IMR-90 (cell line): ENCODE data around the gene IL6. TPM values are rescaled to one million over a fixed set of nuclear protein-coding genes. Genes with fewer than 3 reads are reported as not detected.

Experiments
- ATAC-seq: fragments of 200-7000 bp; cut with Tn5 transposase; 2 replicates; pipeline ENCODE4 v1.9.1; 2020; ENCODE audit warnings: low read depth, mild to moderate bottlenecking, moderate library complexity
- BruUV-seq: library from RNA; stranded (reverse); fragments of 400-500 nt; replicated peaks from 2 replicates; lab custom pipeline; 2021; lab: Mats Ljungman, UMichigan
- CTCF ChIA-PET: fragments of 300-600 bp; formaldehyde crosslinking; extraction: SDS; loops from one replicate; lab custom pipeline; 2021; ENCODE audit warnings: antibody characterized with exemption; lab: Yijun Ruan, JAX
- POLR2A ChIA-PET: fragments of 300-600 bp; sonication (Branson Sonifier 250); formaldehyde crosslinking; loops from one replicate; lab custom pipeline; 2022; ENCODE audit warnings: antibody characterized with exemption; ENCODE audit not compliant: unreplicated experiment; lab: Charles Lee
- DNase-seq: peaks from one replicate; pipeline ENCODE4 v3.0.0; 2013
- H2AFZ ChIP-seq: replicated peaks from 2 replicates; pipeline ENCODE3; 2013; ENCODE audit warnings: low read length, mild to moderate bottlenecking; ENCODE audit not compliant: poor library complexity
- H2AK5ac ChIP-seq: 2 replicates; pipeline ENCODE4 v1.6.1; 2013; ENCODE audit warnings: low read depth, low read length, inconsistent platforms
- H2AK9ac ChIP-seq: replicated peaks from 2 replicates; pipeline ENCODE3; 2013; ENCODE audit warnings: mild to moderate bottlenecking, low read depth, low read length, moderate library complexity; ENCODE audit not compliant: poor library complexity
- H2BK120ac ChIP-seq: 2 replicates; pipeline ENCODE4 v1.6.1; 2013; ENCODE audit warnings: low read depth, low read length, inconsistent platforms
- H2BK15ac ChIP-seq: 3 replicates; pipeline ENCODE4 v1.6.1; 2013; ENCODE audit warnings: low read depth, low read length, inconsistent platforms
- H2BK20ac ChIP-seq: 2 replicates; pipeline ENCODE4 v1.6.1; 2013; ENCODE audit warnings: low read depth, mild to moderate bottlenecking, inconsistent platforms, low read length, moderate library complexity
- H2BK5ac ChIP-seq: 2 replicates; pipeline ENCODE4 v1.6.1; 2013; ENCODE audit warnings: mild to moderate bottlenecking, low read depth, low read length, inconsistent platforms; ENCODE audit not compliant: poor library complexity, severe bottlenecking
- H3K14ac ChIP-seq: replicated peaks from 2 replicates; pipeline ENCODE4 v1.6.1; 2013; ENCODE audit warnings: low read depth, low read length, inconsistent platforms
- H3K18ac ChIP-seq: 2 replicates; pipeline ENCODE4 v1.6.1; 2013; ENCODE audit warnings: low read depth, low read length, control low read depth
- H3K23ac ChIP-seq: 2 replicates; pipeline ENCODE4 v1.6.1; 2013; ENCODE audit warnings: low read depth, low read length, inconsistent platforms
- H3K27ac ChIP-seq: 2 replicates; pipeline ENCODE4 v1.5.1; 2013; ENCODE audit warnings: mild to moderate bottlenecking, control low read depth, low read length; ENCODE audit not compliant: insufficient read depth
- H3K27me3 ChIP-seq: 2 replicates; pipeline ENCODE4 v1.6.1; 2013; ENCODE audit warnings: low read length; ENCODE audit not compliant: control insufficient read depth, insufficient read depth
- H3K36me3 ChIP-seq: 2 replicates; pipeline ENCODE4 v1.6.1; 2013; ENCODE audit warnings: low read length, mixed read lengths; ENCODE audit not compliant: control insufficient read depth, insufficient read depth
- H3K4ac ChIP-seq: 2 replicates; pipeline ENCODE4 v1.6.1; 2013; ENCODE audit warnings: low read depth, low read length, inconsistent platforms
- H3K4me1 ChIP-seq: 2 replicates; pipeline ENCODE4 v1.6.1; 2013; ENCODE audit warnings: low read length, mixed read lengths; ENCODE audit not compliant: control insufficient read depth, insufficient read depth
- H3K4me2 ChIP-seq: 2 replicates; pipeline ENCODE4 v1.6.1; 2013; ENCODE audit warnings: low read depth, mild to moderate bottlenecking, control low read depth, low read length, moderate library complexity
- H3K4me3 ChIP-seq: 2 replicates; pipeline ENCODE4 v1.5.1; 2013; ENCODE audit warnings: low read depth, mild to moderate bottlenecking, control low read depth, low read length, moderate library complexity; ENCODE audit not compliant: insufficient read depth
- H3K56ac ChIP-seq: 2 replicates; pipeline ENCODE4 v1.6.1; 2013; ENCODE audit warnings: low read length, inconsistent platforms; ENCODE audit not compliant: insufficient read depth; ENCODE audit errors: extremely low read depth
- H3K79me1 ChIP-seq, 2 experiments: 2 replicates each; pipeline ENCODE4 v1.6.1; 2013; ENCODE audit warnings: low read length in 2 of 2, inconsistent platforms in 1 of 2, low read depth in 1 of 2
- H3K9ac ChIP-seq: 2 replicates; pipeline ENCODE4 v1.6.1; 2013; ENCODE audit warnings: low read depth, low read length, control low read depth
- H3K9me1 ChIP-seq: 2 replicates; pipeline ENCODE4 v1.6.1; 2013; ENCODE audit warnings: low read length, inconsistent platforms; ENCODE audit not compliant: insufficient read depth
- H3K9me3 ChIP-seq: 2 replicates; pipeline ENCODE4 v1.6.1; 2013; ENCODE audit warnings: low read length; ENCODE audit not compliant: control insufficient read depth, insufficient read depth
- H4K20me1 ChIP-seq: 2 replicates; pipeline ENCODE4 v1.6.1; 2013; ENCODE audit warnings: low read length, inconsistent platforms; ENCODE audit not compliant: insufficient read depth
- H4K5ac ChIP-seq: 2 replicates; pipeline ENCODE4 v1.6.1; 2013; ENCODE audit warnings: mild to moderate bottlenecking, low read depth, low read length, control low read depth
- H4K8ac ChIP-seq, 2 experiments: 2 replicates each; pipeline ENCODE4 v1.6.1; 2013; ENCODE audit warnings: low read depth in 2 of 2, low read length in 2 of 2, control low read depth in 1 of 2, inconsistent platforms in 1 of 2
- H4K91ac ChIP-seq: 2 replicates; pipeline ENCODE4 v1.6.1; 2013; ENCODE audit warnings: low read depth, low read length, inconsistent platforms; ENCODE audit not compliant: insufficient read depth
- BHLHE40 ChIP-seq: fragments of 150-350 bp; IDR thresholded peaks from 2 replicates; pipeline ENCODE4 v1.6.1; 2016; ENCODE audit warnings: mild to moderate bottlenecking, low read depth, low read length
- CEBPB ChIP-seq: IDR thresholded peaks from 2 replicates; pipeline ENCODE4 v1.6.1; 2012; ENCODE audit warnings: low read depth, low read length, improper control_type of control experiment
- CHD1 ChIP-seq: IDR thresholded peaks from 2 replicates; pipeline ENCODE4 v1.6.1; 2012; ENCODE audit warnings: low read depth, low read length, improper control_type of control experiment
- FOS ChIP-seq: fragments of 150-350 bp; IDR thresholded peaks from 2 replicates; pipeline ENCODE4 v1.6.1; 2016; ENCODE audit warnings: low read depth, low read length
- MAFK ChIP-seq: IDR thresholded peaks from 2 replicates; pipeline ENCODE4 v1.6.1; 2012; ENCODE audit warnings: low read depth, low read length, improper control_type of control experiment
- MAZ ChIP-seq: IDR thresholded peaks from 2 replicates; pipeline ENCODE4 v1.6.1; 2012; ENCODE audit warnings: low read depth, mild to moderate bottlenecking, low read length, improper control_type of control experiment, moderate library complexity, borderline replicate concordance
- MXI1 ChIP-seq: IDR thresholded peaks from 2 replicates; pipeline ENCODE4 v1.6.1; 2012; ENCODE audit warnings: low read depth, mild to moderate bottlenecking, low read length, moderate library complexity, borderline replicate concordance
- NFE2L2 ChIP-seq: fragments of 150-350 bp; IDR thresholded peaks from 2 replicates; pipeline ENCODE4 v1.6.1; 2016; ENCODE audit warnings: low read depth, mild to moderate bottlenecking, low read length
- POLR2A ChIP-seq: IDR thresholded peaks from 2 replicates; pipeline ENCODE4 v1.6.1; 2012; ENCODE audit warnings: mild to moderate bottlenecking, low read depth, low read length
- RAD21 ChIP-seq: IDR thresholded peaks from 2 replicates; pipeline ENCODE4 v1.6.1; 2012; ENCODE audit warnings: low read length, improper control_type of control experiment
- RCOR1 ChIP-seq: IDR thresholded peaks from 2 replicates; pipeline ENCODE4 v1.6.1; 2012; ENCODE audit warnings: mild to moderate bottlenecking, low read length, improper control_type of control experiment; ENCODE audit not compliant: insufficient replicate concordance
- RFX5 ChIP-seq: IDR thresholded peaks from 2 replicates; pipeline ENCODE4 v1.8.0; 2012; ENCODE audit warnings: low read depth, mild to moderate bottlenecking, low read length, moderate library complexity
- SMC3 ChIP-seq: fragments of 150-350 bp; IDR thresholded peaks from 2 replicates; pipeline ENCODE4 v1.6.1; 2016; ENCODE audit warnings: low read depth, mild to moderate bottlenecking, antibody characterized with exemption, low read length, moderate library complexity
- WGBS, 2 experiments: methylation state at CpG; one replicate each; pipeline versions ENCODE4 v1.1.5 to v1.1.7; 2013; ENCODE audit warnings: missing lambda C conversion rate in 2 of 2; ENCODE audit not compliant: insufficient read length in 1 of 2; ENCODE audit errors: extremely low coverage in 2 of 2; 5-methylcytosine and 5-hydroxymethylcytosine counted together
- dilution Hi-C: fragments of 300-500 bp; cut with HindIII; formaldehyde crosslinking; loops from one replicate; pipeline ENCODE4 v1.14.3; 2018; ENCODE audit warnings: low sequenced_read_pairs; ENCODE audit not compliant: unreplicated experiment
- in situ Hi-C: fragments of 300-500 bp; cut with MboI; formaldehyde crosslinking; loops from 3 replicates; pipeline ENCODE4 v1.14.3; 2019; ENCODE audit warnings: low sequenced_read_pairs, inconsistent platforms, mixed read lengths
- intact Hi-C: fragments of 100-400 bp; cut with micrococcal nuclease; formaldehyde crosslinking; loops from 2 replicates; pipeline ENCODE4 v1.10.0; 2022
- polyA plus RNA-seq, 3 experiments: library from polyadenylated mRNA; depleted of rRNA; stranded (reverse); fragments of >200 nt; gene quantifications; 2 replicates each; pipeline ENCODE4 v1.2.3, GENCODE V29; 2012; ENCODE audit warnings: low replicate concordance in 1 of 3
- total RNA-seq: library from RNA; depleted of rRNA; stranded (reverse); fragments of >200 nt; gene quantifications from 2 replicates; pipeline ENCODE4 v1.2.3, GENCODE V29; 2012
- TF ChIP-seq, protein P1 (sequence below): fragments of 150-350 bp; IDR thresholded peaks from 2 replicates; pipeline ENCODE4 v1.6.1; 2017; ENCODE audit warnings: mild to moderate bottlenecking, antibody characterized with exemption, low read length, low read depth
- TF ChIP-seq, protein P2 (sequence below): fragments of 150-350 bp; IDR thresholded peaks from 2 replicates; pipeline ENCODE4 v1.6.1; 2016; ENCODE audit warnings: low read depth, mild to moderate bottlenecking, low read length, moderate library complexity, borderline replicate concordance
- TF ChIP-seq, protein P3 (sequence below): conservative IDR thresholded peaks from 2 replicates; pipeline ENCODE4 v1.5.1; 2012; ENCODE audit warnings: mild to moderate bottlenecking, low read depth, low read length, improper control_type of control experiment

The IL6 gene
- total and polyA plus RNA-seq, 2 of the 4 experiments (the other 2 are of a cell fraction) = 15.2 to 50.8 TPM

DNA sequence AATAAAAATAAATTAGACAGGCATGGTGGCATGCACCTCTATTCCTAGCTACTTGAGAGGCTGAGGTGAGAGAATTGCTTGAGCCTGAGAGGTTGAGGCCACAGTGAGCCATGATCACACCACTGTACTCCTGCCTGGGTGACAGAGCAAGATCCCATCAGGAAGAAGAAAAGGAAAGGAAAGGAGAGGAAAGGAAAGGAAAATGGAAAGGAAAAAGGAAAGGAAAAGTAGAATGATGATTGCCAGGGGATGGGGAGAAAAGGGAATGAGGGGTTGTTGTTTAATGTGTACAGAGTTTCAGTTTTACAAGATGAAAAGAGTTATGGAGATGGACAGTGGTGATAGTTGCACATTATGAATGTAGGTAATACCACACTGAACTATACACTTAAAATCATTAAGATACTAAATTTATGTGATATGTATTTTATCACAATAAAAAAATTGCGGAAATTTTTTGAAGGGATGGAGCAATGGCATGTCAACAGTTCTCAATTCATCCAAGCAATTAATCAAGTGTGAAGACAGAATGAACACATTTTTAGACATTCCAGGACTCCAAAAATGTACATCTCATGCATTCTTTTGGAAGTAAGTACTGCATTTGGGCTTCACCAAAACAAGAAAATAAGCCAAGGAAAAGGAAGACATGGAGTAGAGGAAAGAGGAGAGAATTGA lies 44.3 kb downstream of the IL6 start:
- POLR2A ChIA-PET = interaction anchor here (0.6 kb wide), 1 partner anchor 282 kb away, joined by 3 read pairs; no protein-coding TSS in a partner anchor
- Histone ChIP-seq H4K8ac (no peak overlapping the region), H3K18ac (no peak overlapping the region), H2BK15ac (no peak overlapping the region), H2BK5ac (no peak overlapping the region), H3K4ac (no peak overlapping the region), H2AK5ac (0 out of 2 replicates have a peak overlapping the region, but pooled peaks have one; percentile 54), H3K36me3 (no peaks in the 10 kb centered on the region), H3K27ac (no peak overlapping the region), H4K91ac (no peak overlapping the region), H4K20me1 (no peaks in the 10 kb centered on the region), H3K9ac (no peak overlapping the region), H3K9me1 (no peaks in the 10 kb centered on the region; the same call in 1 of the 2 replicates), H3K4me1 (no peaks in the 10 kb centered on the region), H3K4me2 (no peak overlapping the region), H3K9me3 (no peaks in the 10 kb centered on the region), H4K5ac (no peak overlapping the region), H3K27me3 (no peaks in the 10 kb centered on the region), H3K79me1 (no peaks in the 10 kb centered on the region), H2AK9ac (no peak overlapping the region), H3K4me3 (no peak overlapping the region), H2BK120ac (no peak overlapping the region), H3K23ac (no peak overlapping the region), H2AFZ (peak overlapping the region; percentile 4), H2BK20ac (no peak overlapping the region), H3K14ac (no peak overlapping the region), H3K56ac (no peak overlapping the region)
- DNase-seq (no peak), ATAC-seq (no peak)
- CTCF ChIA-PET = no interaction called here
- no TSS peak for BruUV-seq
- WGBS, 2 experiments = no CpG with 5 or more reads among the region's 1 CpG
- intact Hi-C loops = no loop called here
- dilution Hi-C loops = no loop called here
- TF ChIP-seq BHLHE40 (no peak), POLR2A (no peak), MXI1 (no peak), FOS (no peak), SMC3 (no peak), RCOR1 (no peak), RAD21 (no peak), MAFK (no peak), RFX5 (no peak), NFE2L2 (no peak), CEBPB (no peak), CHD1 (no peak), MAZ (no peak)
- TF ChIP-seq, protein P1, sequence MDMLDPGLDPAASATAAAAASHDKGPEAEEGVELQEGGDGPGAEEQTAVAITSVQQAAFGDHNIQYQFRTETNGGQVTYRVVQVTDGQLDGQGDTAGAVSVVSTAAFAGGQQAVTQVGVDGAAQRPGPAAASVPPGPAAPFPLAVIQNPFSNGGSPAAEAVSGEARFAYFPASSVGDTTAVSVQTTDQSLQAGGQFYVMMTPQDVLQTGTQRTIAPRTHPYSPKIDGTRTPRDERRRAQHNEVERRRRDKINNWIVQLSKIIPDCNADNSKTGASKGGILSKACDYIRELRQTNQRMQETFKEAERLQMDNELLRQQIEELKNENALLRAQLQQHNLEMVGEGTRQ = no peak
- TF ChIP-seq, protein P2, sequence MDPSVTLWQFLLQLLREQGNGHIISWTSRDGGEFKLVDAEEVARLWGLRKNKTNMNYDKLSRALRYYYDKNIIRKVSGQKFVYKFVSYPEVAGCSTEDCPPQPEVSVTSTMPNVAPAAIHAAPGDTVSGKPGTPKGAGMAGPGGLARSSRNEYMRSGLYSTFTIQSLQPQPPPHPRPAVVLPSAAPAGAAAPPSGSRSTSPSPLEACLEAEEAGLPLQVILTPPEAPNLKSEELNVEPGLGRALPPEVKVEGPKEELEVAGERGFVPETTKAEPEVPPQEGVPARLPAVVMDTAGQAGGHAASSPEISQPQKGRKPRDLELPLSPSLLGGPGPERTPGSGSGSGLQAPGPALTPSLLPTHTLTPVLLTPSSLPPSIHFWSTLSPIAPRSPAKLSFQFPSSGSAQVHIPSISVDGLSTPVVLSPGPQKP = no peak
- TF ChIP-seq, protein P3, sequence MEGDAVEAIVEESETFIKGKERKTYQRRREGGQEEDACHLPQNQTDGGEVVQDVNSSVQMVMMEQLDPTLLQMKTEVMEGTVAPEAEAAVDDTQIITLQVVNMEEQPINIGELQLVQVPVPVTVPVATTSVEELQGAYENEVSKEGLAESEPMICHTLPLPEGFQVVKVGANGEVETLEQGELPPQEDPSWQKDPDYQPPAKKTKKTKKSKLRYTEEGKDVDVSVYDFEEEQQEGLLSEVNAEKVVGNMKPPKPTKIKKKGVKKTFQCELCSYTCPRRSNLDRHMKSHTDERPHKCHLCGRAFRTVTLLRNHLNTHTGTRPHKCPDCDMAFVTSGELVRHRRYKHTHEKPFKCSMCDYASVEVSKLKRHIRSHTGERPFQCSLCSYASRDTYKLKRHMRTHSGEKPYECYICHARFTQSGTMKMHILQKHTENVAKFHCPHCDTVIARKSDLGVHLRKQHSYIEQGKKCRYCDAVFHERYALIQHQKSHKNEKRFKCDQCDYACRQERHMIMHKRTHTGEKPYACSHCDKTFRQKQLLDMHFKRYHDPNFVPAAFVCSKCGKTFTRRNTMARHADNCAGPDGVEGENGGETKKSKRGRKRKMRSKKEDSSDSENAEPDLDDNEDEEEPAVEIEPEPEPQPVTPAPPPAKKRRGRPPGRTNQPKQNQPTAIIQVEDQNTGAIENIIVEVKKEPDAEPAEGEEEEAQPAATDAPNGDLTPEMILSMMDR = no peak
- in situ Hi-C loops = no loop called here
